ENCODE results near the gene TAP2.

GRCh38 chr6:32867022-32867477 lies 28.5 kb upstream of the TAP2 start:
- TF ChIP-seq POLR2A (IDR thresholded peaks at IDR 0.05), result no peak
- no peak for TF ChIP-seq POLR2AphosphoS5 (IDR thresholded peaks at IDR 0.05)
- TF ChIP-seq CTCF (IDR thresholded peaks at IDR 0.05), result no peak

Measured in breast epithelium (tissue), 3 donors.